ENCODE data around the gene RAB30. TPM values are rescaled to one million over a fixed set of nuclear protein-coding genes. Genes with fewer than 3 reads are reported as not detected.
A peak's percentile ranks its signal among the peaks of the same experiment; 100 is the strongest.

The RAB30 gene
- total RNA-seq, 1 donor from 2014 or later = 3.7 TPM

- no peak for TF ChIP-seq CTCF (IDR thresholded peaks at IDR 0.05; ENCODE audit: insufficient read depth, low read length, severe bottlenecking)
- no peaks in the 10 kb centered on the region for H3K27me3 ChIP-seq (ENCODE audit: control insufficient read depth, insufficient read depth, low read length)
- H3K36me3 ChIP-seq (ENCODE audit: control insufficient read depth, insufficient read depth, low read length) = no peaks in the 10 kb centered on the region
- DNase-seq (ENCODE audit: low read depth) = no peak
- H3K4me3 ChIP-seq (ENCODE audit: low read depth, low read length) = no peak overlapping the region
- no peak for FAIRE-seq
Observed at GRCh38 chr11:83093634-83094033, 21.9 kb upstream of the RAB30 start.

GRCh38 chr11:83092488-83093384 lies 21.0 kb upstream of the RAB30 start:
- H3K27me3 ChIP-seq (ENCODE audit: control insufficient read depth, insufficient read depth, low read length) = no peaks in the 10 kb centered on the region
- TF ChIP-seq CTCF (IDR thresholded peaks at IDR 0.05; ENCODE audit: insufficient read depth, low read length, severe bottlenecking) = no peak
- FAIRE-seq = no peak
- peak; percentile 67 for DNase-seq (ENCODE audit: low read depth)
- H3K36me3 ChIP-seq (ENCODE audit: control insufficient read depth, insufficient read depth, low read length) = no peaks in the 10 kb centered on the region
- H3K4me3 ChIP-seq (ENCODE audit: low read depth, low read length) = no peak overlapping the region

GRCh38 chr11:83088965-83089364 lies 17.3 kb upstream of the RAB30 start:
- DNase-seq (ENCODE audit: low read depth) (no peak), FAIRE-seq (no peak)
- no peak overlapping the region for H3K4me3 ChIP-seq (ENCODE audit: low read depth, low read length)
- no peaks in the 10 kb centered on the region for H3K27me3 ChIP-seq (ENCODE audit: control insufficient read depth, insufficient read depth, low read length)
- peak; percentile 9 for TF ChIP-seq CTCF (IDR thresholded peaks at IDR 0.05; ENCODE audit: insufficient read depth, low read length, severe bottlenecking)
- H3K36me3 ChIP-seq (ENCODE audit: control insufficient read depth, insufficient read depth, low read length) = no peaks in the 10 kb centered on the region

- DNase-seq (ENCODE audit: low read depth) (peak; percentile 48), FAIRE-seq (no peak)
- no peaks in the 10 kb centered on the region for H3K27me3 ChIP-seq (ENCODE audit: control insufficient read depth, insufficient read depth, low read length)
- no peak for TF ChIP-seq CTCF (IDR thresholded peaks at IDR 0.05; ENCODE audit: insufficient read depth, low read length, severe bottlenecking)
- H3K36me3 ChIP-seq (ENCODE audit: control insufficient read depth, insufficient read depth, low read length) = peaks cover 1% of the 10 kb centered on the region
- H3K4me3 ChIP-seq (ENCODE audit: low read depth, low read length) = no peak overlapping the region
Observed at GRCh38 chr11:83087035-83087434, 15.3 kb upstream of the RAB30 start.

GRCh38 chr11:83079820-83080219 lies 8.1 kb upstream of the RAB30 start:
- peaks cover 1% of the 10 kb centered on the region for H3K36me3 ChIP-seq (ENCODE audit: control insufficient read depth, insufficient read depth, low read length)
- H3K4me3 ChIP-seq (ENCODE audit: low read depth, low read length) = no peak overlapping the region
- FAIRE-seq = no peak
- no peak for DNase-seq (ENCODE audit: low read depth)
- no peak for TF ChIP-seq CTCF (IDR thresholded peaks at IDR 0.05; ENCODE audit: insufficient read depth, low read length, severe bottlenecking)
- H3K27me3 ChIP-seq (ENCODE audit: control insufficient read depth, insufficient read depth, low read length) = no peaks in the 10 kb centered on the region
